ENCODE results near the gene SLC17A4.

Gene SLC17A4

GRCh38 chr6:25764611-25765010, 10.1 kb downstream of the SLC17A4 start:
- Histone ChIP-seq H3K4me3 (ENCODE audit: control insufficient read depth in 1 of 7, extremely low read depth in 1 of 7, insufficient read depth in 4 of 7, low read depth in 2 of 7, low read length in 6 of 7) (no peak overlapping the region), H3K27me3 (replicated peaks in 2 of 5; ENCODE audit: control insufficient read depth in 4 of 5, insufficient read depth in 5 of 5, low read length in 4 of 5) (no peaks in the 10 kb centered on the region), H3K36me3 (ENCODE audit: control insufficient read depth in 4 of 4, insufficient read depth in 4 of 4, low read length in 3 of 4) (no peaks in the 10 kb centered on the region), H3K4me1 (ENCODE audit: control extremely low read depth in 1 of 4, control insufficient read depth in 4 of 4, insufficient read depth in 4 of 4, low read length in 3 of 4) (no peaks in the 10 kb centered on the region), H3K27ac (ENCODE audit: insufficient read depth in 1 of 2, low read depth in 1 of 2, low read length in 2 of 2, poor library complexity in 1 of 2, severe bottlenecking in 2 of 2) (no peak overlapping the region), H3K9me3 (ENCODE audit: control extremely low read depth in 1 of 5, control insufficient read depth in 4 of 5, insufficient read depth in 2 of 5, low read depth in 1 of 5, low read length in 4 of 5) (no peaks in the 10 kb centered on the region)
- no peak for DNase-seq
- CTCF ChIA-PET, result interaction anchor here (1.1 to 2.2 kb wide), 3 partner anchors 8 to 24 kb away, joined by 3 to 7 read pairs (median 5); no protein-coding TSS in a partner anchor
- 95% methylated on average over 2 of the region's 2 CpGs for WGBS (ENCODE audit: insufficient coverage)
- POLR2A ChIA-PET, result no interaction called here

DNA sequence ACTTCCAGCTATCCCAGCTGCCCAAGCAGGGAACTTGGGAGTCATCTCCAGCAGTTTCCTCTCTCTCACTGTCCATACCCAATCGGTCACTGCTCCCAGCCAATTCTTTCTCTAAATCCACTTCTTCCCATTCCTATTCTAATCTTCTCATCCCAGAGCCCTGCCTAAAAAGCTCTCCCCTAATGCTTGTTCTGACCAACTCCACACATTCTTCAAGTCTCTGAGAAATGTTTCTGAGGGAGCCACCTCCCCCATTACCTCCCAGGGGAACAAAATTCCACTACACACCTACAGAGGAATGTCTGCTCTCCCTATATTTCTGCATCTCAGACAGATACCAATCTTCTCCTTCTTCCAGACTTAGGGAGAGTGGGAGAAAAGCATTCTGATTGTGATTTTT, 14.0 kb downstream of the SLC17A4 start:
- no peaks in the 10 kb centered on the region for H3K4me1 ChIP-seq (ENCODE audit: control extremely low read depth in 1 of 4, control insufficient read depth in 4 of 4, insufficient read depth in 4 of 4, low read length in 3 of 4)
- no peaks in the 10 kb centered on the region for H3K27me3 ChIP-seq (replicated peaks in 2 of 5; ENCODE audit: control insufficient read depth in 4 of 5, insufficient read depth in 5 of 5, low read length in 4 of 5)
- H3K4me3 ChIP-seq (ENCODE audit: control insufficient read depth in 1 of 7, extremely low read depth in 1 of 7, insufficient read depth in 4 of 7, low read depth in 2 of 7, low read length in 6 of 7), result no peak overlapping the region
- ChIA-PET POLR2A (no interaction called here), CTCF (interaction anchor here (0.7 to 2.4 kb wide), 5 partner anchors 9 to 160 kb away, joined by 3 to 6 read pairs (median 4); partner anchors contain the start of gene SLC17A4)
- no peak overlapping the region for H3K27ac ChIP-seq (ENCODE audit: insufficient read depth in 1 of 2, low read depth in 1 of 2, low read length in 2 of 2, poor library complexity in 1 of 2, severe bottlenecking in 2 of 2)
- 100% methylated on average over 1 of the region's 1 CpG for WGBS (ENCODE audit: insufficient coverage)
- DNase-seq, result no peak
- no peaks in the 10 kb centered on the region for H3K9me3 ChIP-seq (ENCODE audit: control extremely low read depth in 1 of 5, control insufficient read depth in 4 of 5, insufficient read depth in 2 of 5, low read depth in 1 of 5, low read length in 4 of 5)
- H3K36me3 ChIP-seq (ENCODE audit: control insufficient read depth in 4 of 4, insufficient read depth in 4 of 4, low read length in 3 of 4), result no peaks in the 10 kb centered on the region

- POLR2A ChIA-PET, result no interaction called here
- H3K9me3 ChIP-seq (ENCODE audit: control extremely low read depth in 1 of 5, control insufficient read depth in 4 of 5, insufficient read depth in 2 of 5, low read depth in 1 of 5, low read length in 4 of 5), result no peaks in the 10 kb centered on the region
- no CpG with 5 or more reads among the region's 2 CpGs for WGBS (ENCODE audit: insufficient coverage)
- no peaks in the 10 kb centered on the region for H3K36me3 ChIP-seq (ENCODE audit: control insufficient read depth in 4 of 4, insufficient read depth in 4 of 4, low read length in 3 of 4)
- CTCF ChIA-PET, result no interaction called here
- H3K4me3 ChIP-seq (ENCODE audit: control insufficient read depth in 1 of 7, extremely low read depth in 1 of 7, insufficient read depth in 4 of 7, low read depth in 2 of 7, low read length in 6 of 7), result no peak overlapping the region
- no peaks in the 10 kb centered on the region for H3K4me1 ChIP-seq (ENCODE audit: control extremely low read depth in 1 of 4, control insufficient read depth in 4 of 4, insufficient read depth in 4 of 4, low read length in 3 of 4)
- no peaks in the 10 kb centered on the region for H3K27me3 ChIP-seq (replicated peaks in 2 of 5; ENCODE audit: control insufficient read depth in 4 of 5, insufficient read depth in 5 of 5, low read length in 4 of 5)
- no peak for DNase-seq
- no peak overlapping the region for H3K27ac ChIP-seq (ENCODE audit: insufficient read depth in 1 of 2, low read depth in 1 of 2, low read length in 2 of 2, poor library complexity in 1 of 2, severe bottlenecking in 2 of 2)
Measured at GRCh38 chr6:25769983-25770382, 15.4 kb downstream of the SLC17A4 start.

DNA sequence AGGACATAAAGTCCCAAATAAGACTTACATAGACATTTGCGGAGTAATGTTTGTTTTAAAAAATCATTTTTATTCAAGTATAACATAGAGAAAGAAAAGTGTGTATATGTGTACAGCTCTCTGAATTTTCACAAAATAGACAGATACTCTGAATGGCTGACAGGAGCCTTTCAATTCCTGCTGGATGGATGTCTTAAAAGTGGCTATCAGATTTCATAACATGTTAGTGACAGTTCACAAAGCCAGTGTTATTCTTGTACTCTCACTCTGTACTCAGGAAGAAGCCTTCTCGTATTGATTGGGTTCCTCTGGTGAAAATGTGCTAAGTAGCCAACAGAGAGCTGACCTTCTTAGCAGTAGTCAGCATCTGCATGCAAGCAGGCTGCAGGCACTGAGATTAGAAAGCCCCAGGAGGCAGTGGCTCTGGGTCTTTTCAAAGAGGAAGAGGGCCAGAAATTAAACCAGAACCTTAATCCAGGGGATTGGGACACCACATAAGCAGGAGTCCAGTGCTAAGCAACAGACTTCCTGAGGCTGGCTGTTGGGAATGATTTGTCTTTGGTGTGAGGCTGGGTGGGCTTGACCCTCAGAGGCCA, 19.7 kb downstream of the SLC17A4 start:
- 67% methylated on average over 1 of the region's 2 CpGs for WGBS (ENCODE audit: insufficient coverage)
- no peaks in the 10 kb centered on the region for H3K9me3 ChIP-seq (ENCODE audit: control extremely low read depth in 1 of 5, control insufficient read depth in 4 of 5, insufficient read depth in 2 of 5, low read depth in 1 of 5, low read length in 4 of 5)
- H3K4me3 ChIP-seq (ENCODE audit: control insufficient read depth in 1 of 7, extremely low read depth in 1 of 7, insufficient read depth in 4 of 7, low read depth in 2 of 7, low read length in 6 of 7), result no peak overlapping the region
- H3K4me1 ChIP-seq (ENCODE audit: control extremely low read depth in 1 of 4, control insufficient read depth in 4 of 4, insufficient read depth in 4 of 4, low read length in 3 of 4), result no peaks in the 10 kb centered on the region
- H3K27ac ChIP-seq (ENCODE audit: insufficient read depth in 1 of 2, low read depth in 1 of 2, low read length in 2 of 2, poor library complexity in 1 of 2, severe bottlenecking in 2 of 2), result no peak overlapping the region
- peak in 2 of 3 donors; percentile 6 to 26 for DNase-seq
- H3K27me3 ChIP-seq (replicated peaks in 2 of 5; ENCODE audit: control insufficient read depth in 4 of 5, insufficient read depth in 5 of 5, low read length in 4 of 5), result no peaks in the 10 kb centered on the region
- CTCF ChIA-PET, result no interaction called here
- no peaks in the 10 kb centered on the region for H3K36me3 ChIP-seq (ENCODE audit: control insufficient read depth in 4 of 4, insufficient read depth in 4 of 4, low read length in 3 of 4)
- POLR2A ChIA-PET, result no interaction called here

GRCh38 chr6:25777031-25777430, 22.5 kb downstream of the SLC17A4 start:
- no peak overlapping the region for H3K27ac ChIP-seq (ENCODE audit: insufficient read depth in 1 of 2, low read depth in 1 of 2, low read length in 2 of 2, poor library complexity in 1 of 2, severe bottlenecking in 2 of 2)
- POLR2A ChIA-PET, result no interaction called here
- H3K36me3 ChIP-seq (ENCODE audit: control insufficient read depth in 4 of 4, insufficient read depth in 4 of 4, low read length in 3 of 4), result no peaks in the 10 kb centered on the region
- 100% methylated on average over 2 of the region's 2 CpGs for WGBS (ENCODE audit: insufficient coverage)
- H3K4me3 ChIP-seq (ENCODE audit: control insufficient read depth in 1 of 7, extremely low read depth in 1 of 7, insufficient read depth in 4 of 7, low read depth in 2 of 7, low read length in 6 of 7), result no peak overlapping the region
- CTCF ChIA-PET, result no interaction called here
- no peaks in the 10 kb centered on the region for H3K9me3 ChIP-seq (ENCODE audit: control extremely low read depth in 1 of 5, control insufficient read depth in 4 of 5, insufficient read depth in 2 of 5, low read depth in 1 of 5, low read length in 4 of 5)
- H3K4me1 ChIP-seq (ENCODE audit: control extremely low read depth in 1 of 4, control insufficient read depth in 4 of 4, insufficient read depth in 4 of 4, low read length in 3 of 4), result no peaks in the 10 kb centered on the region
- DNase-seq, result no peak
- H3K27me3 ChIP-seq (replicated peaks in 2 of 5; ENCODE audit: control insufficient read depth in 4 of 5, insufficient read depth in 5 of 5, low read length in 4 of 5), result peaks cover 0 to 2% (median 0%) of the 10 kb centered on the region in 5 experiments

DNA sequence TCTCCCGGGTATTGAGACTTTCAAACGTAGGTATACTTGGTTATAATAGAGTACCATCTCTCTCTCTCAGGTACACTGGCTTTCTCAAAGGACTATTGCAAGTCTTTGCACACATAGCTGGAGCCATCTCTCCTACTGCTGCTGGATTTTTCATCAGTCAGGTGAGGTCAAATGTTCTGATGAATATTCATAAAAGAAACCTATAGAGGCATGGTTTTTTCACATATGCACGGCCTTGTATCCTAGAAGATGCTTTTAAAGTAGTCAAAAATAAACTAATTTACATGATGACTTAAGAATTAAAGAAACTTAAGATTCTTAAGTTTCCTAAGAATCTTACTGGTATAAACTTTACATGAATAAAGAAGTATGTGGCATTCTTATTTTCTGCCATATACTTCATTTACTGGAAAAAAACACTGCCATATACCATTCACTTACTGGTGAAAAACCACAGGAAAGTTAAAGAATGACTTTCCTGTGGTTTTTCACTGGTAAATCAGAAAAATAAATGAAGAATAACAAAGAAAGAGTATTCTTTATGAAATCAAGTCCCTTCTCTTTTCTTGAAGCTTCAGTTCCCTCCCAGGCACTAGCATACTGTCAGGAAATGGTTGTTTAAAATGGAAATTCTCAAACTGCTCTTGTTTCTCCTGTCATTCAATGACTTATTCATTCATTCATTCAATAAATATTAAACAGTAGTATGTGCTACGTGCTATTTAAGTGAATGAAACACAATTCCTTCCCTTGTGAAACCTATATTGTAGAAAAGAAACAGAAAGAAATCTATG, 23.5 kb downstream of the SLC17A4 start:
- H3K27ac ChIP-seq (ENCODE audit: insufficient read depth in 1 of 2, low read depth in 1 of 2, low read length in 2 of 2, poor library complexity in 1 of 2, severe bottlenecking in 2 of 2), result no peak overlapping the region
- ChIA-PET POLR2A (no interaction called here), CTCF (no interaction called here)
- H3K9me3 ChIP-seq (ENCODE audit: control extremely low read depth in 1 of 5, control insufficient read depth in 4 of 5, insufficient read depth in 2 of 5, low read depth in 1 of 5, low read length in 4 of 5), result no peaks in the 10 kb centered on the region
- H3K4me3 ChIP-seq (ENCODE audit: control insufficient read depth in 1 of 7, extremely low read depth in 1 of 7, insufficient read depth in 4 of 7, low read depth in 2 of 7, low read length in 6 of 7), result no peak overlapping the region
- H3K36me3 ChIP-seq (ENCODE audit: control insufficient read depth in 4 of 4, insufficient read depth in 4 of 4, low read length in 3 of 4), result no peaks in the 10 kb centered on the region
- DNase-seq, result no peak
- H3K4me1 ChIP-seq (ENCODE audit: control extremely low read depth in 1 of 4, control insufficient read depth in 4 of 4, insufficient read depth in 4 of 4, low read length in 3 of 4), result no peaks in the 10 kb centered on the region
- peaks cover 0 to 2% (median 0%) of the 10 kb centered on the region in 5 experiments for H3K27me3 ChIP-seq (replicated peaks in 2 of 5; ENCODE audit: control insufficient read depth in 4 of 5, insufficient read depth in 5 of 5, low read length in 4 of 5)
- no CpG with 5 or more reads among the region's 4 CpGs for WGBS (ENCODE audit: insufficient coverage)

- H3K27me3 ChIP-seq (replicated peaks in 2 of 5; ENCODE audit: control insufficient read depth in 4 of 5, insufficient read depth in 5 of 5, low read length in 4 of 5), result peaks cover 0 to 2% (median 0%) of the 10 kb centered on the region in 5 experiments
- no peaks in the 10 kb centered on the region for H3K9me3 ChIP-seq (ENCODE audit: control extremely low read depth in 1 of 5, control insufficient read depth in 4 of 5, insufficient read depth in 2 of 5, low read depth in 1 of 5, low read length in 4 of 5)
- H3K4me1 ChIP-seq (ENCODE audit: control extremely low read depth in 1 of 4, control insufficient read depth in 4 of 4, insufficient read depth in 4 of 4, low read length in 3 of 4), result no peaks in the 10 kb centered on the region
- H3K4me3 ChIP-seq (ENCODE audit: control insufficient read depth in 1 of 7, extremely low read depth in 1 of 7, insufficient read depth in 4 of 7, low read depth in 2 of 7, low read length in 6 of 7), result no peak overlapping the region
- no peak overlapping the region for H3K27ac ChIP-seq (ENCODE audit: insufficient read depth in 1 of 2, low read depth in 1 of 2, low read length in 2 of 2, poor library complexity in 1 of 2, severe bottlenecking in 2 of 2)
- WGBS (ENCODE audit: insufficient coverage), result no CpG with 5 or more reads among the region's 1 CpG
- no peaks in the 10 kb centered on the region for H3K36me3 ChIP-seq (ENCODE audit: control insufficient read depth in 4 of 4, insufficient read depth in 4 of 4, low read length in 3 of 4)
- no peak for DNase-seq
- CTCF ChIA-PET, result interaction anchor here (1.0 kb wide), 2 partner anchors 8 to 147 kb away, joined by 4 read pairs; no protein-coding TSS in a partner anchor
- POLR2A ChIA-PET, result no interaction called here
Measured at GRCh38 chr6:25781134-25781533, 26.6 kb downstream of the SLC17A4 start.
